HT1080 (cell line): Measurements from ENCODE around the gene NRROS. TPM values are rescaled to one million over a fixed set of nuclear protein-coding genes. Genes with fewer than 3 reads are reported as not detected.

Experiments
- small RNA-seq: library from RNA; depleted of rRNA; stranded (forward); fragments of <200 nt; gene quantifications from one replicate; pipeline ENCODE3, GENCODE V24; 2014
- total RNA-seq: library from RNA; depleted of rRNA; stranded (reverse); fragments of >200 nt; shearing (Covaris generic); gene quantifications from 2 replicates; pipeline ENCODE4 v1.2.3, GENCODE V29; 2014; rRNA removed

Gene NRROS
- total RNA-seq, 1 experiment from 2014 or later, result 7.1 TPM

Small RNA genes lying within 50 kb of the gene (small RNA-seq; reads per million reads assigned to genes)
- gene RNU6-646P, result not detected

Other genes starting within 250 kb of the NRROS start
- 9.3 and 14.7 TPM in 2 replicates for gene UBXN7, start 207.3 kb upstream of the NRROS start, total RNA-seq
- gene RNF168, start 135.9 kb upstream of the NRROS start, total RNA-seq, result 15.1 and 25.0 TPM in 2 replicates
- 0.14 TPM in 1 of 2 replicates, not detected in the other for gene SMCO1, start 124.3 kb upstream of the NRROS start, total RNA-seq
- 14.4 and 25.1 TPM in 2 replicates for gene WDR53, start 71.1 kb upstream of the NRROS start, total RNA-seq
- gene FBXO45, start 71.0 kb upstream of the NRROS start, total RNA-seq, result 33.3 and 34.2 TPM in 2 replicates
- 2.1 and 2.7 TPM in 2 replicates for gene CEP19, start 72.6 kb downstream of the NRROS start, total RNA-seq
- gene PIGX, start 72.7 kb downstream of the NRROS start, total RNA-seq, result 33.6 and 37.0 TPM in 2 replicates
- 37.8 and 53.9 TPM in 2 replicates for gene PAK2, start 100.2 kb downstream of the NRROS start, total RNA-seq
- 57.3 and 60.2 TPM in 2 replicates for gene SENP5, start 228.2 kb downstream of the NRROS start, total RNA-seq